GM18526 (cell line): ENCODE measurements around the gene DNER.

Experiments
- POLR2A ChIP-seq: IDR thresholded peaks from 3 replicates; pipeline ENCODE4 v1.6.1; 2011; ENCODE audit not compliant: insufficient read length; ENCODE audit errors: extremely low read depth

Gene DNER

DNA sequence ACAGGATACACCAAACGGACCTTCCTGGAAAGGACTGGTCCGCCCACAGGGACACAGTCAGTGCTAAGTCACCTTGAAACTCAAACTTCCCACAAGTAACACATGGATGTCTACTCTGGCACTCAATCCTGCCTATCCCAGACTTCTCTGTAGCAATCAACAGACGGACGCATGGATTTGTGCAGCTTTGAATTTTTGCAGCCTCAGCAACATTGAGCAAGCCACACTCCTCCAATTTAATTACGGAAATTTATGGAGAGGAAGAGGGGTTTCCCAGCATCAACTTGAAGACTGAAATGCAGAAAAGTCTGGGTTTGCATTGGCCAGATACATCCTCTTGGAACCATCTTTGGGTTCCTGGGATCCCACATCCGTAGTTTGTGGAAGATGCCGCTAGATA lies 26.2 kb downstream of the DNER start:
- TF ChIP-seq POLR2A: no peak

DNA sequence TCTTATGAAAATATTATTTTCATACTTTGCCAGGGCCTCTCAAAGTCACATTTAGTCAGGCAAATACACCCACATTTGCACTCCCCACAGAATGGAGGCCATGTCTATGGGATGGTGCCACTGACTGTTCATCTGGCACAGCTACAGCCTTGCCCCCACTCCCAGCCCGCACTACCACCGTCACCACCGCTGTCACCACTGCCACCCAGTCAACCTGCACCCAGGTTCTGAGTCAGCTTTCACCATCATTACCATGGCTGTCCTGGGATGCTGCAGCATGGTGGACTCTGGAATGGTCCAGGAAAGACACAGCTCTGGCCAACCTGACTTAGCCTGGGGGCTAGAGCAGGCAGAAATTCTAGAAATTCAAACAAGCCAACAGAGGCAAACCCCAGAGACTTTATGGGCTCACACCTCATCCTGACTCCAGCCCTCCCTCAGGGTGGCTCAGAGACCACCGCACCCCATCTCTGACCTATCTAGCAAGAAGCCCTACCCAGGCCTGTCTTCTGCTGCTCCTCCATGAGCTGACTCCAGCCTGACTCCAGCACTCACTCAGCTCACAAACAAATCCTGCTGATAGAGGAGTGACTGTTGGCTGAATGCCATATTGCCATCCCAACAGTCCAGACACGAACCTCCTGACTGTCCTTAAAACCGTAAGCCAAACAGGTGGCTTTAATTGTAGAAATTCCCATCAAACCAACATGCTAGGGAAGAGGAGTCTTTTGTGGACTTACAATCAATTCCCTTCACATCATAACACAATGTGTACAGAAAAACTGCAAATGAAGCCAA lies 28.0 kb downstream of the DNER start:
- no peak for TF ChIP-seq POLR2A

DNA sequence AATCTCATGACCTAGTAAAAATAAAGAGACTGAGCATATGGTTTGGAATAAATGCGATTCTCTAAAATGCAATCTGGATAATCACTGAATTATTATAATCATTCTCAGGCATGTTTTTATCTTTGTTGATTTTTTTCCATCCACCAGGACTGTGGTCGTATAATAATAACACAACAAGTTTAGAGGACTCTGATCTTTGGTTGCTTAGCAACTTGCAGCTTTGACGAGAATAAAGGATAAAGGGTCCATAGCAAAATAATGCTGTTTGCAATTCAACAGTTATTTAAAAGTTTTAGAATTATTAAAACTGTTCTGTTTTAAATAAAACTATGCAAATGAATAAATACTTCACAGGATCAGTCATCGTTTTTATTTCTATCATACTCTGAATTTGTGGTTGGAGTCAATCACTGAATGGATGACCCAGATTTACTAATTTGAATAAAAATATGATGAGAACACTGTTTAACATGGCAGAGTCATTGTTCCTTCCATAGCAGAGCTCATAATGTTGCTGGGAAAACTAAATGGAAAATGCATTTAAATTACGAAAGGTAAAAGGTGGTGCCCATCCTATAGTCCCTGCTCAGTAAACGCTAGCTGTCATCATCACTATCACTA lies 29.3 kb downstream of the DNER start:
- TF ChIP-seq POLR2A: no peak

DNA sequence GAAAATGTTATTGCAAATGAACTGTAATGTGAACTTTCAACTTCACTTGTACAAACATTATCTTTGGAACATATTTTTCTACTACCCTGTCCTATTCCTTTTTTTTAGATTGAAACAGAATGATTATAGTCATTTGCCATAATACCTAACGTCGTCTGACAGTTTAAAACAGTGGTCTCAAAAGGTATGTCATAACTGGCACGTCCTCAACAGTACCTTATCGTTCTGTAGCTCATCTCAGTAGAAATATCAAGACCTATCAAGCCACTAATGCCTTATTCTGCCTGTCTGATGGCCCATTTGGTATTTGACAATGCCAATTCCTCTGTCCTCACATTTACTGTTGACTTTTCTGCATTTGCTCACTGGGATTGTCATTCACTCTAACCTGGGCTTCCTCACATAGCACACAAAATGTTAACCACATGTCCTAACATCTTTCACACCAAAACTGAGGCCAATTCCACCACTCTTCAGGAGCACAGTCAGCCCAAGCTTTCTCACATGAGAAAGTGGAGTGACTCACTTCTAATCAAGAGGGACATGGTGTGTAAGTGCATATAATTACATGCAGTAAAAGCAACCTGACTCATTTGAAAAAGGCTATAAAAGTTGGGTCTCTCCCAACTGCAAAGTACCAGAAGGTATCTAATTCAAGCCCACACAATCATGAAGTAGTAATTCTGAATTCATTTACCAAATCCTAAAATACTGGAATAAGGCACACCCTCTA lies 34.8 kb downstream of the DNER start:
- no peak for TF ChIP-seq POLR2A

DNA sequence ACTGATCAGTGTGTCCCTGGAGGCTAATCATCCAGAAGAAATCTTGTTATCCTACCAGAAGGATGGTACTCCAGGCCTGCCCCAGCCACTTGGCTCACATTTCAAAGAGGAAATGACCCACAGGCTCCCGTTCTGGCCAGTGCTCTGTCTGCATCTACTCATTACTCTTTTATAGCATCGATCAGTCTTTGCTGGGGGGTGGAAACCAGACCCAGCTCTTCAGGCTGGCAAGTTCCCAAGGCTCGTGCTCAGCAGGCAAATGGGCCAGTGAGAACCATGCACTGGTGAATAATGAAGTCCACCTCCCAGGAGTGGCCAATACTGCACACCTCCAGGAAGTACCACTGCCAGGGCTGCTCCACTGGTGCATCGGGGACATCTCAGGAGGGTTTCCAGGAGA lies 38.8 kb downstream of the DNER start:
- TF ChIP-seq POLR2A: no peak

DNA sequence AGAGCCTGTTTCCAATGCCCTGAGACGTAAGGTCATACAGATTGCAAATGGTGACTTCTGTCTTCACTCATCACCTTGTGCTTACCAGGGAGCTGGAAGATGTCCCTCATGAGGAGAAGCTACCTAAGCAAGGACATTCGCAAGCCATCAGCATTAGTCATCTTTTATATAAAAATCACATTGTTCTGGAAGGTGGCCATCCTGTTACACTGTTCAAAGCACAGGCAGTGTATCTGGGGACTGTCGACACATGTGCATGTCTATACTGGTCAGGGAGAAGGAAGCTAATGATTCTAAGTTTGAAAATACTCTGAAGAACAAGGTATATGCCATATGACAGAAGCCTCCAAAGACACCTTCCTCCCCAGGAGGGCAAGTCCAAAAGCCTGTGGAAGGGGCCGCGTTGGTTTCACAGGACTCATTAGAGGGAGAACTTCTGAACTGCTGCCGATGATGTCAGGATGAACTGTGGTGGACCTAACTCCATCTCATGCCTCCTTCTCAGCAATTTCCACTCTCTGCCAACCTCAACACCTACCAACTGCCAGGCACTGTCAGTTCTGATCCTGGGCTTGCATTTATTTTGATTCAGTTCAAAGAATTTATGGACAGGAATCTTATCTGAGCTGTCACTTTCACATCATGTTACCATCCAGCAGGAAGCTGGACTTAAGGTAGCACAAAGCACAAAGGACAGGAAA lies 39.4 kb downstream of the DNER start:
- TF ChIP-seq POLR2A: no peak

DNA sequence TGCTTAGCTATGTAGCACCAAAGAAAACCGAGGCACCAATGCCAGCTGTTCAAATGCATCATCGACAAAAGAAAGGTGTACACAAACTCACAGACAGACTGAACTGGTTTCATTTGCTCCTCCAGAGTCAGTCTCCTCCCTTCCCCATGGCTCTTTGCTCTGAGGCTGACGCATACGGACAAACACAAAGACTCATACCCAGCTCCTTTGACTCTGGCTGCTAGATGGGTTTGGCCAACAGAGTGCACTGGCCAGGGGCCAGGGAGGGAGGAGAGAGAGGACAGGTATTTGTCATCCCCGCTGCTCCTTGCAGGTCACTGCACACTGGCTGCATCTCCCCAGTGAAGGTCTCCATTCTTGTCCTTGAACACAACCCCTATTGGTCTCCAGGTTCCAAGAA lies 40.7 kb downstream of the DNER start:
- TF ChIP-seq POLR2A: no peak

DNA sequence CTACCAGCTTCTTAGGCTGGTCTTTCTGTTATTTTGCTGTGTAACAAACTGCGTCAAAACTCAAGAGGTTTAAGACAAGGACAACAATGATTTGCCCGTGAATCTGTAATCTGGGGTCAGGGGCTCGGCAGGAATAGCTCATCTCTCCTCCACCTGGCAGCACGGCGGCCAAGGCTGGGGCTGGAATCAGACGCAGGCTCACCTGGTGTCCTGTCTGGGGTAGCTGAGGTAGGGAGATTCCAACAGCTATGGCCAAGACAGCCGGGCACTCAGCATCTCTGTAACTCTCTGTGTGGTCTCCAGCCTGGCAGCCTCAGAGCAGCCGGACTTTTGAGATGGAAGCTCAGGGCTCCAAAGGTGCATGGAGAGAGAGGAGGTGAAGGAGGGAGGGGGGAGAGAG lies 42.3 kb downstream of the DNER start:
- TF ChIP-seq POLR2A: no peak

DNA sequence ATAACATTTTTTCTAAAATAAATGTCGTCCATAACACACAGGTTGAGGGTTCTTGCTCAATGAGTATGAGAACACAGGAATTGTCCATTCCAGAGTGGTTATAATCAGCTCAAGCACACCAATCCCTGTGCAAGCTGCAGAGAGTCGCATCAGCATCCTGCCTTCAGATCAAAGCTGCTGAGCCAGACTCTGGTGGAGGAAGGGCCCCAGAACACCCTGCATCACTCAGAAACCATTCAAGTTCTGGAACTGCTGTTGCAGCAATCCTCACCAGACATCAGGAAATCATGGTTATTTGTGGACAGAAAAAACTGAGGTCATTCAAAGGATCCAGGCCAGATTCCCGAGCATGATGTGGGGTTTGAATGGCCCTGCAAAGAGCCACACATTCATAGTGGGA lies 44.5 kb downstream of the DNER start:
- no peak for TF ChIP-seq POLR2A

DNA sequence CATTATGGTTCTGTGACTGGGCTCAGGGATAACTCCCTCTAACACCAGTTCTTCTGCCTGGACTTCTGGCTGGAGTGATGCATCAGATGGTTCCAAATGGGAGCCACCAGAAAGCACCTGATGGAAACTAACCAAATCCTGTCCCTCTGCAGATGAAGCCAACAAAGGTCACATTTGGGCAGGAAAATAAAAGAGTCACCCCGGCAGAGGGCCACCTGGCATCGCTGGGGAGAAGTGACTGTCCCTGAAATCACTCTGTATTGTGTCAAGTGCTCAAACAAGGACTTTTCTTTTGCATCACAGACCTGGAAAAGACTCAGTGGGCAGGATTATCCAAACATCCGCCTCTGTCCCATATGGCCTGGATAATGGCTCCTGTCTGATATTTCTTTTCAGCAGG lies 47.5 kb downstream of the DNER start:
- TF ChIP-seq POLR2A: no peak

DNA sequence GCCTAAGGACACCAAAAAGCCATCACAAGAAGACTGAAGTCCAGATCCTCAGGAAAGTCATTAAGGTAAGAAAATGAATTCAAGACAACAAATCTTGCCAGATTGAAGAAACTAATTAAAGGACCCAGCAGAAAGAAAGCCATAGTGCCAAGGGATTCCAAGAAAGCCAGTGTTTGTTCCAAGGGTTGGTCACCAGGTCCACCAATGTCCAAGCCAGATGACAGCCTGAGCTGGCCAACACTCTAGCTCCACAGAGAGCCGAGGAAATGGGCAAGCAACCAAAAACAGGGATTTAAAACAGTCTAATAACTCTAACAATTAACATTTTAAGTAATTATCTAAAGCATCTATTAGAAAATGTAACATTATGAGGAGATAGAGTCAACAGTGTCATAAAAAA lies 49.2 kb downstream of the DNER start:
- no peak for TF ChIP-seq POLR2A

DNA sequence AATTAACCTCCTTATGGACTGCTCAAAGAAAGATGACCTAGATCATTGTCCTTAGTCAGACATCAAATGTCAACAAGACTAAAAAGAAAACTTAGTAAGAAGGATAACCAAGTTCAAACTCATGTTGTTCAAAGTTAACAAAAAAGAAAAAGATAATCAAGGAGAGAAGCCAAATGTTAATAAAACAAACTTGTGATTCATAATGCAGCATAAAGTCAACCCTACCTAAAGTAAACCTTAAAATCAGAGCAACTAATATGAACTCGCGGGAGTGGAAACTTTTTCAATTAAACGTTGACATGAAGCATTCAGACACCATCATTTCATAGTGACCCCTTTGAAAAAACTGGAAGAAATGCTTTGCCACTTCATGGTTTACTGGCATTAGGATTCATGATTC lies 52.9 kb downstream of the DNER start:
- no peak for TF ChIP-seq POLR2A

DNA sequence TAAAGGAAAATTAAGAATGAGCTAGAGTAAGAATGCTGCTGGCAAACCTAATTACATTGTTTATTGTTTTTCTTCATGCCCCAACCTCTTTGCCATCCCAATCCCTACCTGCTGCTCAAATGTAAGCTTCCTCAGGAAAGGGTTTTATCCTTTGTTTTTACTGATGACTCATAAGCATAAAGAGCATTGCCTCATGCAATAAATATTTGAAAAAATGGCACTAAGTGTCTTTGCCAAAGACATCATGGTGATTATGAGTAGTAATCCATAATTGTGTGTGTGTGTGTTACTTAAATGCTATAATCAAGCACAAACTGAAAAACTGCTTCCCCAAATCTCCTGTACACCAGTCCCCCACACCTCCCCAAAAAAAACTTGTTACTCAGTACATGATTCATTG lies 53.4 kb downstream of the DNER start:
- no peak for TF ChIP-seq POLR2A

DNA sequence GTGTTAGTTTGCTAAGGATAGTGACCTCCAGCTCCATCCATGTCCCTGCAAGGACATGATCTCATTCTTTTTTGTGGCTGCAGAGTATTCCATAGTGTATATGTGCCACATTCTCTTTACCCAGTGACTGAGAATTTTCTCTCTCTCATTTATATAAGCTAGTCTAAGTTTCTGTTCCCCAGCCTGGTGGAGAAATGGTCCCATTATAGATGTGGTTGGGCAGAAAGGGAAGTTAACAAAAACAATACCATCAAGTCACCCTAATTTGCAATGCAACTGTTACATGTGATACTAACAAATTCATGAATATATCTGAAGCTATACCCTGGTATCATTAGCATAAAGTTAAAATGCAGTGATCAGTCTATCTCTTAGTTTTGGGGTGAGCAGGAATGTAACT lies 54.0 kb downstream of the DNER start:
- no peak for TF ChIP-seq POLR2A

DNA sequence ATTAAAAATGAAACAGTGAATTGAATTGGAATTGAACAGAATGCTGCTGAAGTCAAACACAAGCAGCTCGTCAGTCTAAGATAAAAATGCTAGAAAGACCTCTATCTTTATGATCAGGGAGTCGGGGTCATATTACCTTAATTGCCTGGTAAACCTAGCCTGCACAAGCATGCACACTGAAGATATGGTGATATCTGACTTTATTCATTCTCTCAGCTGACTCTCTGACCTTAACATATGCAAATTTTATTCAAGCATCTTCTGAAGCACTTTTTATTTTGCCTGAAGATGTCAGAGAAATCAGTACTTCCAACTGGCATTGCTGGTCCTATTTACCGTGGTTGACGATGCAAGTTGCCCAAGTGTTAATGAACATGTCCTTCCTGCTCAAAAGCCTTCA lies 56.4 kb downstream of the DNER start:
- no peak for TF ChIP-seq POLR2A

DNA sequence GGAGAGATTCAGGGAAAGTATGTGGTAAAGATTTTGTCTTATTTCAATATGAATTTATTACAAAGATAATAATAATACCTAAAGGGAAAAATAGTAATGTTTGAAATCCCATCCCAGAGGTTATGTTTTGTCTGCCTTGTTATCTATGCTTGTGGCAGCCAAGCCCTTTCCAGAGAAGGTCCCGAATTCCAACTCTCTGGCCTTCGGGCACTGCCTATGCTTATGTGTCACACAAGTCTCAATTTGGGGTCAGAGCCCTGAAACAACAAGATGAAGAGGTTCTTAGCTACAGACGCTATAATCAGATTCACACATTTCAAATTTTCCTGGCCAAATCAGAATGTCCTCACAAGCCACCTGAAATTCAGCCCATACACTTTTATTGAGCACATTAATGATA lies 59.9 kb downstream of the DNER start:
- TF ChIP-seq POLR2A: no peak
